Trophoblast cell (in vitro differentiated cells and primary cell): ENCODE data around the gene STUB1.

Experiments used
- DNase-seq, 2 donors: peaks; one replicate each; pipeline ENCODE4 v3.0.0-alpha.2; 2016
- H2AFZ ChIP-seq: 2 replicates; pipeline ENCODE4 v1.6.1; 2013; ENCODE audit warnings: low read length, moderate library complexity, mild to moderate bottlenecking; ENCODE audit not compliant: insufficient read depth, poor library complexity
- H2AK5ac ChIP-seq: 2 replicates; pipeline ENCODE4 v1.6.1; 2013; ENCODE audit warnings: mild to moderate bottlenecking, low read length
- H2BK120ac ChIP-seq: 2 replicates; pipeline ENCODE4 v1.6.1; 2013; ENCODE audit warnings: low read length, mild to moderate bottlenecking, moderate library complexity; ENCODE audit not compliant: insufficient read depth, poor library complexity
- H2BK12ac ChIP-seq: 2 replicates; pipeline ENCODE4 v1.6.1; 2013; ENCODE audit warnings: mild to moderate bottlenecking, low read length, moderate library complexity
- H2BK5ac ChIP-seq: 2 replicates; pipeline ENCODE4 v1.6.1; 2013; ENCODE audit warnings: low read length, low read depth, moderate library complexity, mild to moderate bottlenecking; ENCODE audit not compliant: poor library complexity
- H3K14ac ChIP-seq: 2 replicates; pipeline ENCODE4 v1.6.1; 2013; ENCODE audit warnings: mild to moderate bottlenecking, low read length
- H3K18ac ChIP-seq: 2 replicates; pipeline ENCODE4 v1.6.1; 2013; ENCODE audit warnings: mild to moderate bottlenecking, low read length
- H3K23ac ChIP-seq: 2 replicates; pipeline ENCODE4 v1.6.1; 2013; ENCODE audit warnings: low read length
- H3K27ac ChIP-seq: 2 replicates; pipeline ENCODE4 v1.5.1; 2013; ENCODE audit warnings: low read depth, mild to moderate bottlenecking, inconsistent platforms, low read length, moderate library complexity
- H3K27me3 ChIP-seq: 2 replicates; pipeline ENCODE4 v1.6.1; 2013; ENCODE audit warnings: inconsistent platforms, mild to moderate bottlenecking, low read length, moderate library complexity; ENCODE audit not compliant: insufficient read depth
- H3K36me3 ChIP-seq, 2 experiments: 1 replicate in 1 of 2; 2 replicates in 1 of 2; pipeline ENCODE4 v1.6.1; 2013; ENCODE audit warnings: low read length in 2 of 2, mild to moderate bottlenecking in 2 of 2, moderate library complexity in 1 of 2; ENCODE audit not compliant: insufficient read depth in 2 of 2, control insufficient read depth in 1 of 2
- H3K4ac ChIP-seq: 2 replicates; pipeline ENCODE4 v1.6.1; 2013; ENCODE audit warnings: low read depth, mild to moderate bottlenecking, low read length, moderate library complexity
- H3K4me1 ChIP-seq, 2 experiments: 1 replicate in 1 of 2; 2 replicates in 1 of 2; pipeline ENCODE4 v1.6.1; 2013; ENCODE audit warnings: low read length in 2 of 2, mild to moderate bottlenecking in 2 of 2, moderate library complexity in 1 of 2; ENCODE audit not compliant: insufficient read depth in 2 of 2, control insufficient read depth in 1 of 2
- H3K4me2 ChIP-seq: 2 replicates; pipeline ENCODE4 v1.6.1; 2013; ENCODE audit warnings: inconsistent platforms, mild to moderate bottlenecking, low read length, moderate library complexity
- H3K4me3 ChIP-seq: 2 replicates; pipeline ENCODE4 v1.5.1; 2013; ENCODE audit warnings: mild to moderate bottlenecking, low read depth, low read length, inconsistent platforms
- H3K79me1 ChIP-seq: one replicate; pipeline ENCODE4 v1.6.1; 2013; ENCODE audit warnings: low read length
- H3K79me2 ChIP-seq: 2 replicates; pipeline ENCODE4 v1.6.1; 2013; ENCODE audit warnings: low read length, mild to moderate bottlenecking; ENCODE audit not compliant: control insufficient read depth, insufficient read depth, poor library complexity
- H3K9ac ChIP-seq: 2 replicates; pipeline ENCODE4 v1.6.1; 2013; ENCODE audit warnings: mild to moderate bottlenecking, low read length
- H3K9me3 ChIP-seq: 2 replicates; pipeline ENCODE4 v1.6.1; 2013; ENCODE audit warnings: low read depth, mild to moderate bottlenecking, control low read depth, inconsistent platforms, low read length; ENCODE audit not compliant: insufficient read depth
- H4K12ac ChIP-seq: 2 replicates; pipeline ENCODE4 v1.6.1; 2013; ENCODE audit warnings: low read depth, mild to moderate bottlenecking, low read length, moderate library complexity
- H4K8ac ChIP-seq: 2 replicates; pipeline ENCODE4 v1.6.1; 2013; ENCODE audit warnings: low read depth, mild to moderate bottlenecking, low read length, moderate library complexity
- H4K91ac ChIP-seq: one replicate; pipeline ENCODE4 v1.6.1; 2013; ENCODE audit warnings: low read depth, mild to moderate bottlenecking, low read length, moderate library complexity
- WGBS: extraction: QIAGEN DNeasy Blood & Tissue Kit; methylation state at CpG from one replicate; pipeline ENCODE4 v1.1.7; 2013; ENCODE audit warnings: missing lambda C conversion rate; ENCODE audit not compliant: insufficient read length, insufficient coverage; ENCODE audit errors: extremely low coverage; 5-methylcytosine and 5-hydroxymethylcytosine counted together

Gene STUB1

GRCh38 chr16:672851-673250 lies 7.4 kb upstream of the STUB1 start:
- H3K9me3 ChIP-seq, result peaks cover 2% of the 10 kb centered on the region
- H2BK120ac ChIP-seq, result no peak overlapping the region
- peaks cover 8% of the 10 kb centered on the region for H3K79me2 ChIP-seq
- H3K23ac ChIP-seq, result no peak overlapping the region
- no peak overlapping the region for H3K4me2 ChIP-seq
- H2AK5ac ChIP-seq, result no peak overlapping the region
- DNase-seq, result no peak
- peaks cover 5% of the 10 kb centered on the region for H3K79me1 ChIP-seq
- H3K36me3 ChIP-seq, result peaks cover 54 to 56% of the 10 kb centered on the region in 2 experiments
- H3K4me3 ChIP-seq, result no peak overlapping the region
- H3K27me3 ChIP-seq, result peaks cover 3% of the 10 kb centered on the region
- H3K18ac ChIP-seq, result no peak overlapping the region
- H4K8ac ChIP-seq, result no peak overlapping the region
- no CpG with 5 or more reads among the region's 21 CpGs for WGBS
- no peak overlapping the region for H3K14ac ChIP-seq
- no peak overlapping the region for H3K4ac ChIP-seq
- peaks cover 13 to 15% of the 10 kb centered on the region in 2 experiments for H3K4me1 ChIP-seq
- H3K9ac ChIP-seq, result no peak overlapping the region
- H2AFZ ChIP-seq, result no peak overlapping the region
- no peak overlapping the region for H3K27ac ChIP-seq
- H4K91ac ChIP-seq, result no peak overlapping the region
- H4K12ac ChIP-seq, result no peak overlapping the region
- no peak overlapping the region for H2BK12ac ChIP-seq
- no peak overlapping the region for H2BK5ac ChIP-seq

GRCh38 chr16:673399-673991 lies 6.7 kb upstream of the STUB1 start:
- no peak for DNase-seq
- H3K9me3 ChIP-seq, result peaks cover 2% of the 10 kb centered on the region
- no peak overlapping the region for H3K4me3 ChIP-seq
- H2BK5ac ChIP-seq, result no peak overlapping the region
- no peak overlapping the region for H3K18ac ChIP-seq
- no peaks in the 10 kb centered on the region for H3K79me1 ChIP-seq
- no peak overlapping the region for H2AK5ac ChIP-seq
- H3K4me2 ChIP-seq, result no peak overlapping the region
- H3K4ac ChIP-seq, result no peak overlapping the region
- H3K4me1 ChIP-seq, result peaks cover 13 to 15% of the 10 kb centered on the region in 2 experiments
- no peak overlapping the region for H3K14ac ChIP-seq
- H3K27ac ChIP-seq, result no peak overlapping the region
- H4K8ac ChIP-seq, result no peak overlapping the region
- H4K91ac ChIP-seq, result no peak overlapping the region
- no peak overlapping the region for H3K9ac ChIP-seq
- no peak overlapping the region for H2BK12ac ChIP-seq
- H3K36me3 ChIP-seq, result peaks cover 54 to 56% of the 10 kb centered on the region in 2 experiments
- peaks cover 3% of the 10 kb centered on the region for H3K27me3 ChIP-seq
- H3K79me2 ChIP-seq, result peaks cover 3% of the 10 kb centered on the region
- no peak overlapping the region for H4K12ac ChIP-seq
- no peak overlapping the region for H2AFZ ChIP-seq
- no peak overlapping the region for H2BK120ac ChIP-seq
- no CpG with 5 or more reads among the region's 18 CpGs for WGBS
- no peak overlapping the region for H3K23ac ChIP-seq

GRCh38 chr16:674214-674881 lies 5.9 kb upstream of the STUB1 start:
- Histone ChIP-seq H4K8ac (no peak overlapping the region), H4K91ac (no peak overlapping the region), H3K4me2 (no peak overlapping the region), H3K4me3 (no peak overlapping the region), H3K79me1 (peaks cover under 1% of the 10 kb centered on the region), H3K27ac (no peak overlapping the region), H2AFZ (no peak overlapping the region), H4K12ac (no peak overlapping the region), H3K36me3 (peaks cover 49 to 51% of the 10 kb centered on the region in 2 experiments), H3K14ac (no peak overlapping the region), H2BK12ac (no peak overlapping the region), H3K27me3 (peaks cover 3% of the 10 kb centered on the region), H3K79me2 (peaks cover under 1% of the 10 kb centered on the region), H3K4ac (no peak overlapping the region), H3K18ac (no peak overlapping the region), H2AK5ac (no peak overlapping the region), H3K9ac (no peak overlapping the region), H3K4me1 (peaks cover 10 to 11% of the 10 kb centered on the region in 2 experiments), H2BK5ac (no peak overlapping the region), H3K23ac (no peak overlapping the region), H3K9me3 (peaks cover 2% of the 10 kb centered on the region), H2BK120ac (no peak overlapping the region)
- DNase-seq, result no peak
- WGBS, result no CpG with 5 or more reads among the region's 22 CpGs

- Histone ChIP-seq H2AFZ (no peak within 1 kb of the TSS), H3K14ac (peak within 1 kb of the TSS; percentile 15), H2BK5ac (no peak within 1 kb of the TSS), H3K27ac (no peak within 1 kb of the TSS), H4K8ac (no peak within 1 kb of the TSS), H3K9ac (no peak within 1 kb of the TSS), H3K23ac (no peak within 1 kb of the TSS), H3K4ac (no peak within 1 kb of the TSS), H3K9me3 (peaks cover 2% of the 10 kb centered on the region), H3K18ac (no peak within 1 kb of the TSS), H2BK120ac (no peak within 1 kb of the TSS), H3K79me1 (peaks cover 6% of the 10 kb centered on the region), H3K36me3 (peaks cover 41 to 42% of the 10 kb centered on the region in 2 experiments), H2AK5ac (no peak within 1 kb of the TSS), H3K4me2 (peak within 1 kb of the TSS; percentile 63), H4K91ac (no peak within 1 kb of the TSS), H2BK12ac (no peak within 1 kb of the TSS), H3K4me3 (peak within 1 kb of the TSS; percentile 50), H3K27me3 (peaks cover 3% of the 10 kb centered on the region), H3K4me1 (peaks cover 12 to 13% of the 10 kb centered on the region in 2 experiments), H3K79me2 (peaks cover 4% of the 10 kb centered on the region), H4K12ac (no peak within 1 kb of the TSS)
- peak in 1 of 2 donors; percentile 39 for DNase-seq
- WGBS, result no CpG with 5 or more reads among the region's 73 CpGs
These were observed 5.0 kb upstream of the STUB1 start, which contains the start of gene RHBDL1 for GRCh38 chr16:674968-675883. Gene RHBDL1 (plus strand): TSS chr16:675671. CDS start chr16:675791, 120 bp downstream.
